NCI-H2227 treated with DMSO at 0.1 percent for 48 hours (cell line): ENCODE data around the gene CHIA.

Source experiments
- DNase-seq: peaks from one replicate; lab custom pipeline; 2025; lab: John Stamatoyannopoulos, UW

CHIA gene

DNA sequence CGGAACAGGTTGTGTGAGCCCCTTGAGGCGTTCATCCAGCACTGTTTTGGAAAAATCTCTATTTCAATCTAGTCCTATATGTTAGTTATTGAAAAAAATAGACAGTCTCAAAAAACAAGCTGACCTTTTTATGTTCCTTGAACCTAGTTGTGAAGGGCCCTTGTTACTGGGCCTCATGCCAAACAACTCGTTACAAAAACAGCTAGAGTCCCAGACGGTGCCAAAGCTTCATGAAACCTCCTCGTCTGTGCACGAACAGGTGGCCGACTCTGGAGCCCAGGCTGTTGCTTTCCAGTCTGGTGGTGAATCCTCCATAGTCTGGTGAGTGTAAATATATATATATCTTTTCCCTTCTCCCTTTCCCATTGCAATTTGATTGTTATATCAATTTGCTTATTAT lies at the start of gene CHIA:
Gene CHIA, plus strand, starts transcription at position 222 of the 400 bp plus-strand sequence. CDS start 19,617 bp downstream, outside the sequence.
- no peak for DNase-seq

- no peak for DNase-seq
These were observed 48.9 kb upstream of the CHIA start for GRCh38 chr1:111241797-111242196.

DNA sequence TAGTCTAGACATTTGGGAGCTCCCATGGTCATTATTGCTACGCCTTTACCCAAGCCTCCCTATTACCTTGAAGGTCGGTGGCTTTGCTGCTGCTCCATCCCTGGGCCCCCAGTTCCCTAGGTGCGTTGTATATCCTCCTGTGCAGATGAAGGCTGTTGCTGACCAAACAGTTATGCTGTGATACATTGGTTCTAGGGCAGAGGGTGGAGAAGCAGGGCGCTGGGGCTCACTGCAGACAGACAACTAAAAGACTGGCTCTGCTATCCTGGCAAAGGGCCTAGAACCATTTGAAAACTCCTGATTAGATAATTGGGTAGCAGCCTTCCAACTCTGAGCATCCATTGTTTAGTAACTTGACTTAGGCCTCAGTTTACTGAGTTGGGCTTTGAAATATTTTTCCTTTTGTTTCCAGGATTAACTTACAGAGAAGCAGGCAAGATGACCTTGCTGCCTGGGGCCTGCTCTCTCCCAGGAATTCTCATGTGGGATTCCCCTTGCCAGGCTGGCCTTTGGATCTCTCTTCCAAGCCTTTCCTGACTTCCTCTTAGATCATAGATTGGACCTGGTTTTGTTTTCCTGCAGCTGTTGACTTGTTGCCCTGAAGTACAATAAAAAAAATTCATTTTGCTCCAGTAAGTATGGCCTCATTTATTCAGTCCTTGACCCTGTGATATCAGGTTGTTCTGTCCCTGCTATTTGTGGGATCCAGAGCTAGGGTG lies 47.7 kb upstream of the CHIA start:
- no peak for DNase-seq

DNA sequence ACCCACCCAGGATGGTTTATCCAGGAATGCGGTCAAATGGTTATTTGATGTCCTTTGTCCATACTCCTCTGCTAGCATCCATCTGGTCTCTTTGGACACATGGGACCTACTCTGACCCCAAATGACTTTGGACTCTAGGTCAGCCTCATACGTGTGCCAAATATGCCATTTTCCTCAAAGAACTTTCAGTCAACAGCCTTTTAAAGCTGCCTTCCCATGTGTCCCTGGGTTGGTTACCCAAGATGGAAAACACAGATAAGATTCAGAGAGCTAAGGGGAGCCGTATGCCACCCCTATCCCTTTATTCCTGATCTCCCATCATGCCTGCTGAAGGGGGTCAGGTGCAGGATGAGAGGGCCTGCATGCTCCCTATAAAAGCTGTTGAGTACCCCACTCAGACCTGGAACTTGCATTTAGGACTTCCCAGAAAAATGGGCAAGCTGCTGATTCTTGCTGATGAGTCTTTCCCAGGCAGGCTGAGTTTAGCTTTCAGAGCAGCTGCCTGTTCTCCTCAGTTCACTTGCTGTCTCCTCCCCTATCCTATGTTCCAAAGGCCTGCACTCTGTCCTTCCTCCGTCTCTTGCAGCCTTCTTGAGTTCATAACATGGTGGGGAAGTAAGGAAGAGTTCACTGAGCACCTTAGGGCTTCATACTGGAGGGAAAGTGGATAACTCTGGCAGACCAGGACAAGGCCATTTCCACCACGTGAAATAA lies 43.4 kb upstream of the CHIA start:
- DNase-seq = no peak

- DNase-seq = no peak
These were observed 40.7 kb upstream of the CHIA start for GRCh38 chr1:111249960-111250359.

GRCh38 chr1:111251570-111251969 lies 39.1 kb upstream of the CHIA start:
- no peak for DNase-seq

- DNase-seq = no peak
These were observed 37.9 kb upstream of the CHIA start for GRCh38 chr1:111252786-111253185.

DNA sequence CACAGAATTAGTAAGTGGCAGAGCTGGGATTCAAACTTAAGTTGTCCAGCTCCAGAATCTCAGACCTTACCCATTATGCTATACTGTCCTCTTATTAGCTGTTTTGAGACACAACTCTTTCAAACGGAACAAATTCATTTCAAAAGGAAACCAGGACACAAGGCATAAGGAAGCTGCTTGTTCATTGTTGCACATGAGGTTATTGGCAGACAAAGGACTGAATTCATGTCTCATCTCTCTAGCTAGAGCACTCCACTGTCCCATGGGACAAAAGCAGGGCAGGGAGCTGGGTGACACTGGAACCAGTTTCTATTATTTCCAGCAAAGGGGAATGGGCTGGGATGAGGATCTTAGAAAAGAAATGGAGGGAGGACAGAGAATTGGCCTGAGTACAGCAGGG lies 36.8 kb upstream of the CHIA start:
- DNase-seq = no peak

- no peak for DNase-seq
These were observed 33.5 kb upstream of the CHIA start for GRCh38 chr1:111256988-111257658.

DNA sequence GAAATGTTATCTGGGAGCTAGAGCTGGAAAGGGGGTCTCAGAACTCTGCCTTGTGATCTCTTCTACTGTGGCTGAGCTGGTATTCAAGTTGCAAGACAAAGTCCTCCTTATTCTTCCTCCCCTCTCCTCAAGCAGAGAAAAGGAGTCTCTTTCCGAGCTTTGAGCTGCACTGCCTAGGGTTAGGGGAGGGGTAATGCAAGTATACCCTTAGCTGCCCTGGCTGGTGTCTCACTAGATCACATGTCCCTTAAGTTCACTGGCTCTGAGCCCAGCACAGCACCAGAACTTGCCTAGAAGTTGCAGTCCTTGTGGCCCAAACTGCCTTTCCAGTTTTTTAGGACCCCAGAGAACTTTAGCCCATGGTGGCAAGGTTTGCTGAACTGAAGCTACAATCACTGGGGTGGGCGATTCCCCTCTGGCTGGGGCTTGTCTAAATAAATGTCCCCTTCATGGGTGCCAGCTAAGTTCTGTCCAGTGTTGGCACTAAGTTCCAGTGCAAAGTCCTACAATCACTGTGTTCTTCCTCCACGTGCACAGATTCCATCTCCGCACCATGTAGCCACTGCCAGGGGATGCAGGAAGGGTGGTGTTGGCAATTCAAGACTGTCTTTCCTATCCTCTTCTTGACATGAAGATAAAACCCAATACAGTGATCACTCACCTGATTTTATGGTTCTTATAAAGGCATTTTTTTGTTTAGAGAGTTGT lies 22.7 kb upstream of the CHIA start:
- no peak for DNase-seq

GRCh38 chr1:111269825-111270406 lies 20.7 kb upstream of the CHIA start:
- no peak for DNase-seq

- DNase-seq = no peak
These were observed 19.7 kb upstream of the CHIA start for GRCh38 chr1:111270771-111271463.

GRCh38 chr1:111271464-111271801 lies 19.2 kb upstream of the CHIA start:
- no peak for DNase-seq

DNA sequence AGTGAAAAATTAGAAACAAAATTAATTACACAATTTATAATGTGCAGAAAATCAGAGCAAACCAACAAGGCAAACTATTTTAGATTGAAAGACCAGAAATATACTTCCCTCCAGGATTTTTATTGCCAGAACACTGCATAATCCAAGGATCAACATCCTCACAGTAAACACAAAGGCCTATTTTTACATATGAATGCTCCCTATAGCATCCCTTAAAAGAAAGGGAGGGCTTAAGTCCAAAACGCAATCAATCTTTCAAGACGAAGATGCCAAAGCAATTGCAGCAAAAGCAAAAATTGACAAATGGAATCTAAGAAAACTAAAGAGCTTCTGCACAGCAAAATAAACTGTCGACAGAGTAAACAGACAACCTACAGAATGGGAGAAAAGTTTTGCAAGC lies 18.6 kb upstream of the CHIA start:
- DNase-seq = no peak

GRCh38 chr1:111274653-111275052 lies 16.0 kb upstream of the CHIA start:
- no peak for DNase-seq

DNA sequence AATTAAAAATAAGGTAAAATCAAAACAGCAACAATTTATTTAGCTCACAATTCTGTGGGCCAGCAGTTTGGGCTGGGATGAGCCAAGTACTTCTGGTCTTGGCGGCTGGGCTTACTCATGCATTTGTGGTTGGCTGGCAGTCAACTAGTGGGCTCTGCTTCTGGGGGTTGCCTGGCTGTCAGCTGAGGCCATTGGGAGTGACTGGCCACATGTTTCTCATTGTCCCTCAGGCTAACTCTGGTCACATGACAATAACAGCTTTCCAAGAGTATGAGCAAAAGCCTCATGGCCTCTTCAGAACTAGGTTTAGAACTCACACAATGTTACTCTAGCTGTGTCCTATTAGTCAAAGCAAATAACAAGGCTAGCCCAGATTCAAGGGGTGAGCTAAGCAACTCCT lies 15.6 kb upstream of the CHIA start:
- no peak for DNase-seq

DNA sequence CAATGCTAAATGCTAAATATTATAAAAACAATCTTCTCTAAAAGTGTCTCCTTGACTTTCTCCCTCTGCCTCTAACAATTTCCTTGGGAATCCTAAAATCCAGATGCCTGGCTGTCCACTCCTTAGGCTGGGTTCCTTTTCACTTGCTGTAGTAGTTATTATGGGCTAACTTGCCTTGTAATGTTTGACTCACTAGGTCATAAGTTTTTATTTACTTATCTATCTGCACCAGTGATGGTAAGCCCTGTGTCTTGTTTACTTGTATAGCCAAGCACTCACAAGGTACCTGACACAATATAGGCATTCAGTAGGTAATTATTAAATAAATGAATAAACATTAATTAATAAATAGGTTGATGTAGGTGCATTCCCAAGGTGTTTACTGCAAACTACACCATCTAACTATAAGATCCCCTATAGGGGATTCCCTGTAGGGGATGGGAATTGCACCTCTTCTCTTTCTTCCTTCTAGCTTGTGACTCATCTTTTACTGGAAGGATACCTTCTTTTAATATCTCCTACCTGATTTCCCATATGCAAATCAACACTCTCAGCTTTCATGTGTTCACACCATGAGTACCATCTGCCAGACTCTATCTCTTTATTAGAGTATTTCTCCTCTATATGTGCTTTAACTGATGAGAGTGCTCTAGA lies 14.7 kb upstream of the CHIA start:
- DNase-seq = no peak

GRCh38 chr1:111279144-111279543 lies 11.5 kb upstream of the CHIA start:
- no peak for DNase-seq

DNA sequence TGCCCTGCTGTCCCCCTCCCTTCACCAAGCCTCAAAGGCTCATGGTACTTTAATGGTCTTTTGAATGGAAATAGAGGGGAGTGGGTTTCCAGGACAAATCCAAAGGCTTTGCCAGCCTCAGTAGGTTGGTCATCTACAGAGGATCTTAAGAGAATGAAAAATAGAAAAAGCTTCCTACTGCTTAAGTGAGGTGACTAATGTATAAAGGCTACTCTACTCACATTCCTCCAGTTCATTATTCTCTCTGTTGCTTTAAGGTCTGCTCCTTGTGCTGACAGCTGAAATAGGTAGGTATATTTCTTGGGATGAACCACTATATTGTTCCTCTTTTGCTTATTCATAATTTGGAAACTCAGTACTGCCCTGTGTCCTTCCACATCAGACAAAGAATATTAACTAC lies 10.4 kb upstream of the CHIA start:
- no peak for DNase-seq

GRCh38 chr1:111281411-111281810 lies 9.2 kb upstream of the CHIA start:
- DNase-seq = no peak

GRCh38 chr1:111283838-111284237 lies 6.8 kb upstream of the CHIA start:
- no peak for DNase-seq
